H1 (cell line): ENCODE data around the gene DRG1. TPM values are rescaled to one million over a fixed set of nuclear protein-coding genes. Genes with fewer than 3 reads are reported as not detected.

ENCODE experiments used
- CTCF ChIA-PET: fragments of 300-600 bp; sonication (Branson Sonifier 250); formaldehyde crosslinking; loops from one replicate; lab custom pipeline; 2021; ENCODE audit not compliant: partially characterized antibody; lab: Charles Lee
- POLR2A ChIA-PET: fragments of 300-600 bp; sonication (Branson Sonifier 250); formaldehyde crosslinking; loops from one replicate; lab custom pipeline; 2021; ENCODE audit warnings: inconsistent platforms; ENCODE audit not compliant: partially characterized antibody; lab: Charles Lee
- DNase-seq, 2 experiments: peaks; one replicate each; pipeline versions ENCODE4 v3.0.0 to v3.0.0-alpha.2; 2010 to 2022; ENCODE audit warnings: low spot score in 2 of 2, low read depth in 1 of 2, mixed read lengths in 1 of 2
- FAIRE-seq: peaks from 2 replicates; lab custom pipeline; 2011; peaks lifted over from hg19 to GRCh38; lab: Jason Lieb, UNC
- H2AFZ ChIP-seq: 2 replicates; pipeline ENCODE4 v1.8.1; 2012; ENCODE audit warnings: low read length, inconsistent platforms
- H2AK5ac ChIP-seq: 2 replicates; pipeline ENCODE4 v1.6.1; 2013; ENCODE audit warnings: low read depth, low read length
- H2BK120ac ChIP-seq: replicated peaks from 2 replicates; pipeline ENCODE3; 2013; ENCODE audit warnings: low read depth, low read length, inconsistent platforms
- H2BK12ac ChIP-seq: 2 replicates; pipeline ENCODE4 v1.6.1; 2013; ENCODE audit warnings: low read depth, low read length
- H2BK15ac ChIP-seq: 2 replicates; pipeline ENCODE4 v1.6.1; 2013; ENCODE audit warnings: low read length
- H2BK20ac ChIP-seq: 2 replicates; pipeline ENCODE4 v1.6.1; 2013; ENCODE audit warnings: low read length
- H2BK5ac ChIP-seq: 2 replicates; pipeline ENCODE4 v1.6.1; 2013; ENCODE audit warnings: low read depth, low read length
- H3K14ac ChIP-seq: 2 replicates; pipeline ENCODE4 v1.6.1; 2013; ENCODE audit warnings: inconsistent platforms; ENCODE audit not compliant: insufficient read length
- H3K18ac ChIP-seq: 2 replicates; pipeline ENCODE4 v1.6.1; 2013; ENCODE audit warnings: low read length; ENCODE audit errors: extremely low read depth
- H3K23ac ChIP-seq: 2 replicates; pipeline ENCODE4 v1.6.1; 2013; ENCODE audit warnings: inconsistent platforms; ENCODE audit not compliant: insufficient read length
- H3K23me2 ChIP-seq: 2 replicates; pipeline ENCODE4 v1.6.1; 2013; ENCODE audit warnings: low read depth, low read length
- H3K27ac ChIP-seq: 2 replicates; pipeline ENCODE4 v1.6.1; 2011; ENCODE audit warnings: low read depth, low read length, inconsistent platforms
- H3K27me3 ChIP-seq, 4 experiments: replicated peaks in 1 of 4; 1 replicate in 1 of 4; 2 replicates in 3 of 4; pipeline versions ENCODE4 v1.6.1 to v1.8.1; 2011 to 2013; ENCODE audit warnings: low read length in 3 of 4, mild to moderate bottlenecking in 3 of 4, inconsistent platforms in 2 of 4, mixed read lengths in 2 of 4, moderate library complexity in 1 of 4; ENCODE audit not compliant: control insufficient read depth in 3 of 4, insufficient read depth in 3 of 4; ENCODE audit errors: extremely low read depth in 1 of 4
- H3K36me3 ChIP-seq, 4 experiments: 2 replicates each; pipeline versions ENCODE4 v1.6.1 to v1.8.1; 2011 to 2013; ENCODE audit warnings: mild to moderate bottlenecking in 4 of 4, low read length in 3 of 4, moderate library complexity in 2 of 4, control low read depth in 1 of 4, inconsistent platforms in 1 of 4; ENCODE audit not compliant: insufficient read depth in 4 of 4, control insufficient read depth in 2 of 4
- H3K4ac ChIP-seq: replicated peaks from 2 replicates; pipeline ENCODE3; 2013; ENCODE audit warnings: low read length, low read depth, mixed read lengths, inconsistent platforms; ENCODE audit not compliant: insufficient read length
- H3K4me1 ChIP-seq, 4 experiments: replicated peaks in 1 of 4; 1 replicate in 1 of 4; 2 replicates in 3 of 4; pipeline versions ENCODE4 v1.6.1 to v1.8.1; 2011 to 2013; ENCODE audit warnings: low read length in 3 of 4, inconsistent platforms in 2 of 4, mixed read lengths in 1 of 4; ENCODE audit not compliant: insufficient read depth in 4 of 4, control insufficient read depth in 3 of 4
- H3K4me2 ChIP-seq, 2 experiments: 2 replicates each; pipeline versions ENCODE4 v1.6.1 to v1.8.1; 2011 to 2013; ENCODE audit warnings: low read depth in 2 of 2, low read length in 2 of 2, control low read depth in 1 of 2, inconsistent platforms in 1 of 2, mild to moderate bottlenecking in 1 of 2; ENCODE audit not compliant: insufficient read depth in 1 of 2
- H3K4me3 ChIP-seq, 4 experiments: fragments of 200-600, 300-600 bp in 1 of 4; sonication (generic), shearing (Covaris generic), sonication (Bioruptor Twin) in 1 of 4; 2 replicates each; pipeline versions ENCODE4 v1.5.1 to v1.8.1; 2011 to 2016; ENCODE audit warnings: low read length in 4 of 4, low read depth in 3 of 4, control low read depth in 2 of 4, inconsistent platforms in 2 of 4, mild to moderate bottlenecking in 2 of 4, mixed read lengths in 1 of 4, moderate library complexity in 1 of 4; ENCODE audit not compliant: insufficient read depth in 2 of 4; ENCODE audit errors: extremely low read depth in 1 of 4
- H3K56ac ChIP-seq: replicated peaks from 2 replicates; pipeline ENCODE3; 2013; ENCODE audit warnings: low read depth, mild to moderate bottlenecking, mixed read lengths, low read length, inconsistent platforms; ENCODE audit not compliant: insufficient read length
- H3K79me1 ChIP-seq: 2 replicates; pipeline ENCODE4 v1.6.1; 2013; ENCODE audit warnings: low read depth, low read length, control low read depth
- H3K79me2 ChIP-seq, 2 experiments: 2 replicates each; pipeline versions ENCODE4 v1.6.1 to v1.8.1; 2012 to 2013; ENCODE audit warnings: low read length in 2 of 2, mild to moderate bottlenecking in 2 of 2, inconsistent platforms in 1 of 2; ENCODE audit not compliant: insufficient read depth in 2 of 2, control insufficient read depth in 1 of 2
- H3K9ac ChIP-seq, 4 experiments: replicated peaks in 1 of 4; 1 replicate in 1 of 4; 2 replicates in 3 of 4; pipeline versions ENCODE4 v1.6.1 to v1.8.1; 2011 to 2013; ENCODE audit warnings: low read depth in 3 of 4, low read length in 3 of 4, control low read depth in 2 of 4, mild to moderate bottlenecking in 2 of 4, moderate library complexity in 2 of 4, inconsistent platforms in 1 of 4; ENCODE audit errors: extremely low read depth in 1 of 4
- H3K9me3 ChIP-seq, 2 experiments: 2 replicates each; pipeline versions ENCODE4 v1.6.1 to v1.8.1; 2012 to 2013; ENCODE audit warnings: mild to moderate bottlenecking in 2 of 2, moderate library complexity in 2 of 2, control low read depth in 1 of 2, inconsistent platforms in 1 of 2, low read depth in 1 of 2, low read length in 1 of 2, mixed read lengths in 1 of 2; ENCODE audit not compliant: insufficient read depth in 2 of 2
- H4K20me1 ChIP-seq, 2 experiments: replicated peaks in 1 of 2; 2 replicates each; pipeline versions ENCODE3 to v1.8.1; 2011 to 2013; ENCODE audit warnings: inconsistent platforms in 2 of 2, low read length in 2 of 2, mild to moderate bottlenecking in 1 of 2; ENCODE audit not compliant: insufficient read depth in 2 of 2, control insufficient read depth in 1 of 2
- H4K5ac ChIP-seq: 2 replicates; pipeline ENCODE4 v1.6.1; 2013; ENCODE audit warnings: low read length, low read depth, mixed read lengths, inconsistent platforms; ENCODE audit not compliant: insufficient read length
- H4K8ac ChIP-seq: 2 replicates; pipeline ENCODE4 v1.8.0; 2013; ENCODE audit warnings: mild to moderate bottlenecking, moderate library complexity, low read length, inconsistent platforms; ENCODE audit not compliant: insufficient read depth; ENCODE audit errors: extremely low read depth
- H4K91ac ChIP-seq: replicated peaks from 2 replicates; pipeline ENCODE3; 2013; ENCODE audit warnings: low read length, mixed read lengths, inconsistent platforms; ENCODE audit not compliant: insufficient read length
- CBX8 ChIP-seq: fragments of 300-800, 300-1000 bp; sonication (generic); IDR thresholded peaks from 2 replicates; pipeline ENCODE4 v1.7.1; 2016; ENCODE audit warnings: low read depth, low read length, borderline replicate concordance
- CHD2 ChIP-seq: IDR thresholded peaks from 2 replicates; pipeline ENCODE4 v1.6.1; 2012; ENCODE audit warnings: low read length, improper control_type of control experiment
- JUN ChIP-seq: IDR thresholded peaks from 2 replicates; pipeline ENCODE4 v1.6.1; 2011; ENCODE audit warnings: low read depth, mild to moderate bottlenecking, improper control_type of control experiment, low read length
- JUND ChIP-seq: IDR thresholded peaks from 2 replicates; pipeline ENCODE4 v1.6.1; 2011; ENCODE audit warnings: mild to moderate bottlenecking, improper control_type of control experiment, low read length
- KDM5A ChIP-seq: fragments of 200-600 bp; IDR thresholded peaks from 2 replicates; pipeline ENCODE4 v1.7.1; 2012; ENCODE audit warnings: mild to moderate bottlenecking, low read length, inconsistent platforms, mixed read lengths
- NANOG ChIP-seq: IDR thresholded peaks from 2 replicates; pipeline ENCODE4 v1.6.1; 2011; ENCODE audit warnings: low read length, low read depth, mild to moderate bottlenecking, inconsistent platforms; ENCODE audit not compliant: insufficient read depth, poor library complexity, severe bottlenecking
- NRF1 ChIP-seq: IDR thresholded peaks from 2 replicates; pipeline ENCODE4 v1.6.1; 2011; ENCODE audit warnings: mild to moderate bottlenecking, low read depth, low read length, improper control_type of control experiment
- PHF8 ChIP-seq: fragments of 200-600 bp; sonication (generic); conservative IDR thresholded peaks from 2 replicates; pipeline ENCODE4 v1.7.1; 2012; ENCODE audit warnings: low read depth, mild to moderate bottlenecking, inconsistent platforms, low read length, moderate library complexity
- SAP30 ChIP-seq: fragments of 300-600 bp; sonication (generic); IDR thresholded peaks from 2 replicates; pipeline ENCODE4 v1.7.1; 2012; ENCODE audit warnings: low read length, moderate library complexity, mild to moderate bottlenecking, inconsistent platforms; ENCODE audit not compliant: insufficient read depth, insufficient replicate concordance
- SP2 ChIP-seq: IDR thresholded peaks from 2 replicates; pipeline ENCODE4 v1.6.1; 2012; ENCODE audit warnings: mild to moderate bottlenecking, low read length, inconsistent platforms
- TBP ChIP-seq: IDR thresholded peaks from 2 replicates; pipeline ENCODE4 v1.6.1; 2011; ENCODE audit warnings: low read depth, low read length, improper control_type of control experiment
- TCF12 ChIP-seq: IDR thresholded peaks from 2 replicates; pipeline ENCODE4 v1.6.1; 2011; ENCODE audit warnings: low read depth, mild to moderate bottlenecking, low read length
- WGBS, 2 experiments: shearing (Covaris generic) in 1 of 2; methylation state at CpG; one replicate each; pipeline versions ENCODE4 v1.1.6 to v1.1.7; 2013 to 2015; ENCODE audit warnings: low lambda C conversion rate in 2 of 2, mixed read lengths in 2 of 2, inconsistent platforms in 1 of 2, low coverage in 1 of 2, missing lambda C conversion rate in 1 of 2; ENCODE audit not compliant: insufficient replicate concordance in 2 of 2, insufficient coverage in 1 of 2, insufficient read length in 1 of 2; ENCODE audit errors: extremely low coverage in 1 of 2, missing lambda C conversion rate in 1 of 2; 5-methylcytosine and 5-hydroxymethylcytosine counted together
- polyA plus RNA-seq, 7 experiments: library from polyadenylated mRNA; depleted of rRNA in 3 of 7; stranded (reverse) in 5 of 7; unstranded in 2 of 7; fragments of >200 nt in 5 of 7; fragments of 200-250 nt in 2 of 7; gene quantifications; 1 replicate in 5 of 7; 2 replicates in 1 of 7; 4 replicates in 1 of 7; pipeline versions ENCODE4 v1.2.1 to v1.2.3, GENCODE V29; 2011 to 2013; ENCODE audit warnings: missing spikeins in 2 of 7, mixed read lengths in 2 of 7
- total RNA-seq: library from RNA; stranded (reverse); fragmentation: NEBNext Ultra II Directional; extraction: Animal tissue kit (Norgen Biotek cat#: 25700); gene quantifications from 2 replicates; pipeline ENCODE4 v1.2.1, GENCODE V29; 2021
- TF ChIP-seq, protein P1 (sequence below): IDR thresholded peaks from 2 replicates; pipeline ENCODE4 v1.6.1; 2012; ENCODE audit warnings: inconsistent platforms

Gene DRG1
- total and polyA plus RNA-seq, 2 of the 8 experiments (the other 6 are each of a cell fraction or from before 2014, with no cell fraction given) = 45.3 to 81.9 TPM

GRCh38 chr22:31481129-31481528 is 81.7 kb downstream of the DRG1 start:
- no peak overlapping the region for H2BK5ac ChIP-seq
- H2BK120ac ChIP-seq = no peak overlapping the region
- ChIA-PET CTCF (interaction anchor here (0.6 kb wide), 2 partner anchors 51 to 730 kb away, joined by 3 read pairs; no protein-coding TSS in a partner anchor), POLR2A (no interaction called here)
- no peaks in the 10 kb centered on the region for H3K4me1 ChIP-seq
- H3K56ac ChIP-seq = no peak overlapping the region
- H3K23ac ChIP-seq = no peak overlapping the region
- H2BK15ac ChIP-seq = no peak overlapping the region
- DNase-seq (no peak), FAIRE-seq (no peak)
- H4K20me1 ChIP-seq = peaks cover 0 to 4% of the 10 kb centered on the region in 2 experiments
- H2BK12ac ChIP-seq = no peak overlapping the region
- H3K14ac ChIP-seq = no peak overlapping the region
- 94% methylated on average over 3 of the region's 3 CpGs; no CpG with 5 or more reads in 1 of the 2 experiments for WGBS, 2 experiments
- H3K9me3 ChIP-seq = no peaks in the 10 kb centered on the region
- H3K4me3 ChIP-seq = no peak overlapping the region
- H4K91ac ChIP-seq = no peak overlapping the region
- 0 out of 4 replicates have a peak, but pooled peaks cover 0 to 6% of the 10 kb centered on the region in 2 experiments for H3K79me2 ChIP-seq
- no peak overlapping the region for H2BK20ac ChIP-seq
- no peak overlapping the region for H3K4ac ChIP-seq
- no peak overlapping the region for H2AK5ac ChIP-seq
- no peak overlapping the region for H4K8ac ChIP-seq
- no peak overlapping the region for H2AFZ ChIP-seq
- H3K18ac ChIP-seq = no peak overlapping the region
- H3K4me2 ChIP-seq = no peak overlapping the region
- H4K5ac ChIP-seq = no peak overlapping the region
- H3K23me2 ChIP-seq = no peaks in the 10 kb centered on the region
- no peaks in the 10 kb centered on the region for H3K27me3 ChIP-seq
- peaks cover 0 to 23% (median 7%) of the 10 kb centered on the region in 4 experiments; a peak in 6 of 8 replicates for H3K36me3 ChIP-seq
- no peak overlapping the region for H3K9ac ChIP-seq
- H3K27ac ChIP-seq = no peak overlapping the region
- H3K79me1 ChIP-seq = no peaks in the 10 kb centered on the region
- TF ChIP-seq CHD2 = no peak
- TF ChIP-seq JUN = no peak
- no peak for TF ChIP-seq NRF1
- TF ChIP-seq KDM5A = no peak
- no peak for TF ChIP-seq TCF12
- TF ChIP-seq PHF8 = no peak
- no peak for TF ChIP-seq SAP30
- no peak for TF ChIP-seq SP2
- TF ChIP-seq NANOG = no peak
- no peak for TF ChIP-seq TBP
- TF ChIP-seq, protein P1, sequence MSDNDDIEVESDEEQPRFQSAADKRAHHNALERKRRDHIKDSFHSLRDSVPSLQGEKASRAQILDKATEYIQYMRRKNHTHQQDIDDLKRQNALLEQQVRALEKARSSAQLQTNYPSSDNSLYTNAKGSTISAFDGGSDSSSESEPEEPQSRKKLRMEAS = no peak
- TF ChIP-seq CBX8 = no peak
- no peak for TF ChIP-seq JUND
